ENCODE measurements around the gene MYH6. TPM values are rescaled to one million over a fixed set of nuclear protein-coding genes. Genes with fewer than 3 reads are reported as not detected.

The MYH6 gene
- total RNA-seq, 1 donor = not detected

GRCh38 chr14:23450379-23450778 lies 42.3 kb upstream of the MYH6 start:
- H4K20me1 ChIP-seq (ENCODE audit: insufficient read depth, low read length) = no peaks in the 10 kb centered on the region
- H2AFZ ChIP-seq (ENCODE audit: low read length) = no peak overlapping the region
- no peak overlapping the region for H3K4me2 ChIP-seq (ENCODE audit: insufficient read depth, low read length)
- no peaks in the 10 kb centered on the region for H3K4me1 ChIP-seq (ENCODE audit: insufficient read depth, low read length)
- no peak for DNase-seq (ENCODE audit: insufficient read length, low spot score, missing footprints)
- no peak for TF ChIP-seq CTCF (IDR thresholded peaks at IDR 0.05; ENCODE audit: extremely low read depth, low read depth, low read length)
- no peaks in the 10 kb centered on the region for H3K79me2 ChIP-seq (ENCODE audit: insufficient read depth, low read length)
- H3K27ac ChIP-seq (ENCODE audit: low read depth, low read length) = no peak overlapping the region
- no peaks in the 10 kb centered on the region for H3K9me3 ChIP-seq (ENCODE audit: low read depth, low read length)
- H3K27me3 ChIP-seq (ENCODE audit: insufficient read depth, low read length) = peaks cover 15% of the 10 kb centered on the region
- no peak overlapping the region for H3K4me3 ChIP-seq (ENCODE audit: insufficient read depth, low read length)
- no peaks in the 10 kb centered on the region for H3K36me3 ChIP-seq (ENCODE audit: insufficient read depth, low read length)

- TF ChIP-seq CTCF (IDR thresholded peaks at IDR 0.05; ENCODE audit: extremely low read depth, low read depth, low read length) = no peak
- Histone ChIP-seq H4K20me1 (ENCODE audit: insufficient read depth, low read length) (no peaks in the 10 kb centered on the region), H3K9me3 (ENCODE audit: low read depth, low read length) (no peaks in the 10 kb centered on the region), H3K36me3 (ENCODE audit: insufficient read depth, low read length) (no peaks in the 10 kb centered on the region), H3K27ac (ENCODE audit: low read depth, low read length) (no peak overlapping the region), H3K4me3 (ENCODE audit: insufficient read depth, low read length) (no peak overlapping the region), H2AFZ (ENCODE audit: low read length) (no peak overlapping the region), H3K27me3 (ENCODE audit: insufficient read depth, low read length) (peaks cover 17% of the 10 kb centered on the region), H3K79me2 (ENCODE audit: insufficient read depth, low read length) (no peaks in the 10 kb centered on the region), H3K4me1 (ENCODE audit: insufficient read depth, low read length) (no peaks in the 10 kb centered on the region), H3K4me2 (ENCODE audit: insufficient read depth, low read length) (no peak overlapping the region)
- DNase-seq (ENCODE audit: insufficient read length, low spot score, missing footprints) = no peak
Observed at GRCh38 chr14:23449314-23449713, 41.2 kb upstream of the MYH6 start.

GRCh38 chr14:23447361-23448350 lies 39.6 kb upstream of the MYH6 start:
- TF ChIP-seq CTCF (IDR thresholded peaks at IDR 0.05; ENCODE audit: extremely low read depth, low read depth, low read length) = no peak
- H3K4me3 ChIP-seq (ENCODE audit: insufficient read depth, low read length) = no peak overlapping the region
- H3K4me1 ChIP-seq (ENCODE audit: insufficient read depth, low read length) = no peaks in the 10 kb centered on the region
- H3K4me2 ChIP-seq (ENCODE audit: insufficient read depth, low read length) = no peak overlapping the region
- no peaks in the 10 kb centered on the region for H3K79me2 ChIP-seq (ENCODE audit: insufficient read depth, low read length)
- H3K27ac ChIP-seq (ENCODE audit: low read depth, low read length) = no peak overlapping the region
- H3K9me3 ChIP-seq (ENCODE audit: low read depth, low read length) = no peaks in the 10 kb centered on the region
- no peaks in the 10 kb centered on the region for H3K36me3 ChIP-seq (ENCODE audit: insufficient read depth, low read length)
- H4K20me1 ChIP-seq (ENCODE audit: insufficient read depth, low read length) = no peaks in the 10 kb centered on the region
- no peak overlapping the region for H2AFZ ChIP-seq (ENCODE audit: low read length)
- DNase-seq (ENCODE audit: insufficient read length, low spot score, missing footprints) = no peak
- peaks cover 12% of the 10 kb centered on the region for H3K27me3 ChIP-seq (ENCODE audit: insufficient read depth, low read length)

GRCh38 chr14:23446291-23446851 lies 38.3 kb upstream of the MYH6 start:
- H3K27ac ChIP-seq (ENCODE audit: low read depth, low read length) = no peak overlapping the region
- no peak for TF ChIP-seq CTCF (IDR thresholded peaks at IDR 0.05; ENCODE audit: extremely low read depth, low read depth, low read length)
- no peaks in the 10 kb centered on the region for H3K79me2 ChIP-seq (ENCODE audit: insufficient read depth, low read length)
- H3K27me3 ChIP-seq (ENCODE audit: insufficient read depth, low read length) = peaks cover 10% of the 10 kb centered on the region
- H2AFZ ChIP-seq (ENCODE audit: low read length) = no peak overlapping the region
- H3K4me1 ChIP-seq (ENCODE audit: insufficient read depth, low read length) = no peaks in the 10 kb centered on the region
- no peak for DNase-seq (ENCODE audit: insufficient read length, low spot score, missing footprints)
- H3K4me2 ChIP-seq (ENCODE audit: insufficient read depth, low read length) = no peak overlapping the region
- H4K20me1 ChIP-seq (ENCODE audit: insufficient read depth, low read length) = no peaks in the 10 kb centered on the region
- H3K4me3 ChIP-seq (ENCODE audit: insufficient read depth, low read length) = no peak overlapping the region
- H3K9me3 ChIP-seq (ENCODE audit: low read depth, low read length) = no peaks in the 10 kb centered on the region
- H3K36me3 ChIP-seq (ENCODE audit: insufficient read depth, low read length) = no peaks in the 10 kb centered on the region
